HL-60/S4 (cell line): ENCODE data around the gene TESK2.
"Not testable (repeated sequence)": the region's sequence is repeated elsewhere in the genome, so short reads cannot be mapped to it uniquely, and the experiment has no call there.

Experiments used
- in situ Hi-C: fragments of 300-500 bp; cut with MboI; formaldehyde crosslinking; loops from 2 replicates; pipeline ENCODE4 v1.14.3; 2022; ENCODE audit warnings: low sequenced_read_pairs

The TESK2 gene

DNA sequence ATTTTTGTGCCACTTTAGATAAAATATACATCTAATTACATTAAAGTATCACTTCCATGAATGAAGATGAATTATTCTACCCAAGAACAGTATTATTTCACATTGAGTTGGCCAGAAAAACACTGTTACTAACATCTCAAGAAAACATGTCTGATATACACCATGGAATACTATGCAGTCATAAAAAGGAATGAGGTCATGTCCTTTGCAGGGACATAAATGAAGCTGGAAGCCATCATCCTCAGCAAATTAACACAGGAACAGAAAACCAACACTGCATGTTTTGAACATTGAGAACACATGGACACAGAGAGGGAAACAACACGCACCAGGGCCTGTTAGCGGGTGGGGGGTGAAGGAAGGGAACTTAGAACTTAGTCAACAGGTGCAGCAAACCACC, 69.0 kb downstream of the TESK2 start:
- in situ Hi-C loops: no loop called here

DNA sequence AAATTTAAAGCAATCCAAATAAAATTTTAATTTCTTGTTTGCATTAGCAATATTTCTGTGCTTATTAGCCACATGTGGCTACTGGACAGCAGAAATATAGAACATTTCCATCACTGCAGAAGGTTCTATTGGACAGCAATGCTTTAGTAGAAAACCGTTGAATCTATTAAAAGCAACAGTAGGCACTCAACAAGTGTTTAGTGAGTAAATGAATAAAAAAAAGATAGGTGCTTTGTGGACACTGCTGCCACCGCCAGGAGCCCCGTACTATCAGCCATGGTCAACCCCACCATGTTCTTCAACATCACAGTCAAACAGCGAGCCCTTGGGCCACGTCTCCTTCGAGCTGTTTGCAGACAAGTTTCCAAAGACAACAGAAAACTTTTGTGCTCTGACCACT, 76.2 kb downstream of the TESK2 start:
- in situ Hi-C loops: no loop called here

DNA sequence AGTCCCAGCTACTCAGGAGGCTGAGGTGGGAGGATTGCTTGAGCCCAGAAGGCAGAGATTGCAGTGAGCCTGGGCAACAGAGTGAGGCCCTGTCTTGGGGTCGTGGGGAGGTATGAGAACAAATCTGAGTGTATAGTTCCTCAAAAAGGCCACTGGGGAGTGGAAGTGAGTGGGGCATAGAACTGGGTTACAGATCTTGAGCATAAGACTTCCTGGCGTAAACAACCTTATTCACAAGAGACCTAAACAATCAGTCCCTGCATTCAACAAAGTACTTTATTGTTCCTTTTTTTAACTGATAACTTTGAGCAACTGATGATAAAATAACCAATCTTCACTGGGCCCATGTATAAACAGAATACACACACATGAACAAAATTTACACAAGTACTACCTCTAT, 78.1 kb downstream of the TESK2 start:
- in situ Hi-C loops: no loop called here

DNA sequence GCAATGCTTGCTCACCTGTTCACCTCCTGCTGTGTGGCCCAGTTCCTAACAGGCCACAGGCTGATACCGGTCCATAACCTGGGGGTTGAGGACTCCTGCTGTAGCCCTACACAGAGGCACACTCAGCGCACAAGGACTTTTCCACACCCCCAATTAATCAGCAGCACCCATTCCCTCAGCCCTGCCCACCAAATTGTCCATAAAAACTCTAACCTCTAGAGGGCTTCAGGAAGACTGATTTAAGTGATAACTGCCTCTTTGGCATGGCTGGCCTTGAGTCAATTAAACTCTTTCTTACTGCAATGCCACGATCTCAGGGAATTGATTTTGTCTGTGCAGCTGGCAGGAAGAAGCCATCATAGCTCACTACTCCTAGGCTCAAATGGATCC, 79.5 kb downstream of the TESK2 start:
- in situ Hi-C loops: no loop called here

DNA sequence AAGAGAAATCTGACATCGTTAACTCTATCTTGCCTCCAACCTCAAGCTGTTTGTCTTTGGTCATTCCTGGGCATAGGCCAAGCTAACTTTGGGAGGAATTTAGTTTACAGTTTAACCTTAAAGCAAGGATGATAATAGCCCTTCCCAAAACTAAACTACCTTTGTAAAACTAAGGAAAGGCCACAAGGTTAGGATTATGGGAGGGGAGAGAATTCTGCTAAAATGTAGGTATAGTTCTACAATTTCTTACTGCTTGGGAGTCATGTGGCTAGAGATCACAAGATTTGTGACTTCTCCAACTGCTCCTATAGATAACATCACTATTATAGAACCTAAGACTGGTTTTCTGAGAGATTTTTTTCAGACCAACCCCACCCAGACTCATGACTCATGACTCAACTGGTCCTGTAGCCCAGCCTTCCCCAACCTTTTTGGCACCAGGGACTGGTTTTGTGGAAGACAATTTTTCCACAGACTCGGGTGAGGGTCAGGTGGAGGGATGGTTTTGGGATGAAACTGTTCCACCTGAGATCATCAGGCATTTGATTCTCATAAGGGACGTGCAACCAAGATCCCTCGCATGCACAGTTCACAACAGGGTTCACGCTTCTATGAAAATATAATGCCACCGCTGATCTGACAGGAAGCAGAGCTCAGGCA, 80.0 kb downstream of the TESK2 start:
- in situ Hi-C loops: no loop called here

DNA sequence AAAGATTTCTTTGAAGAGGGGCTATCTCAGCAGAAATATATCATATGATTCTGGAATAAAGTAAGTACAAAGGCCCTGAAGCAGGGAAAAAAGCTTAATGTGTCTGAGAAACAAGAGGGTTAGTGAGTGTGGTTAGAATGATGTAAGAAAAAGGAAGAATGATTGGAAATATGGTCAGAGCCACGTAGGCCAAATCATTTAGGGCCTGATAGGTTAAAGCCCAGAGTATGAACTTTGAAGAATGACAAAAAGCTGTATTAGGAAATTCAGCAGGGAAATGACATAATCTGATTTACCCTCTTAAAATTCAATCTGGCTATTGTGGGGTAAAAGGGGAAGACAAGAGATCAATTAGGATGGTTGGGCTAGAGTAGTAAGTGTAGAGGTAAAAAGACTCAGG, 81.7 kb downstream of the TESK2 start:
- in situ Hi-C loops: no loop called here

DNA sequence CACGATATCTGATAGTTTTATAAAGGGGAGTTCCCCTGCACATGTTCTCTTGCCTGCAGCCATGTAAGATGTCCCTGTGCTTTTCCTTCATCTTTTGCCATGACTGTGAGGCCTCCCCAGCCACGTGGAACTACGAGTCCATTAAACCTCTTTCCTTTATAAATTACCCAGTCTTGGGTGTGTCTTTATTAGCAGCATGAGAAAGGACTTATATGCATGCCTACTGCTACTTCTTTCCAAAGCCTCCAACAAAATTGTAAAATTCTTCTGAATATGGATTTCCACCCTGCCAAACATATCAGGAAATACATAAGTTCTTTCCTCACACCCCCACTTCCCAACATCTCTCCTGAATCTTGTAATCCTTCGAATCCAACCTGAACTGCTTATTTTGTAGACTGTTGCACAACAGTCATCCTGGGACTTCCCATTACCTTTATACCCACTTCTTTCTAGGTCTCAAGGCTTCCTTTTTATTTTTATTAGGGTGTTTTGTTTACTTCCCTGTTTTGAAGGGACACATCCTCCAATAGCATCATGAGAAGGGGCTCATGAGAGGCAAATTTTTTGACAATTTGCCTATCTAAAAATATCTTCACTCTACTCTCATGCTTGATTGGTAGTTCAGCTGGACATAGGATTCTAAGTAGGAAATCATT, 83.2 kb downstream of the TESK2 start:
- in situ Hi-C loops: no loop called here

DNA sequence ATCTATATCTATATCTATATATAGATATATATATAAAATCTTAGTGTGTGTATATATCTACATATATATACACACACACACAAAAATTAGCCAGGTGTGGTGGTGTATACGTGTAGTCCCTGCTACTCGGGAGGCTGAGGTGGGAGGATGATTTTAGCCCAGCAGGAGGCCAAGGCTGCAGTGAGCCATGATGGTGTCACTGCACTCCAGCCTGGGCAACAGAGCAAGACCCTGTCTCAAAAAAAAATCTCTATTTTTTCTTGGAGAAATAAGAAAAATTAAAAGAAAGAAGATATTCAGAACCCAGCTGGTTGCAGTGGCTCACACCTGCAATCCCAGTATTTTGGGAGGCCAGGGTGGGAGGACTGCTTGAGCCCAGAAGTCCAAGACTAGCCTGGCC, 85.3 kb downstream of the TESK2 start:
- in situ Hi-C loops: no loop called here

DNA sequence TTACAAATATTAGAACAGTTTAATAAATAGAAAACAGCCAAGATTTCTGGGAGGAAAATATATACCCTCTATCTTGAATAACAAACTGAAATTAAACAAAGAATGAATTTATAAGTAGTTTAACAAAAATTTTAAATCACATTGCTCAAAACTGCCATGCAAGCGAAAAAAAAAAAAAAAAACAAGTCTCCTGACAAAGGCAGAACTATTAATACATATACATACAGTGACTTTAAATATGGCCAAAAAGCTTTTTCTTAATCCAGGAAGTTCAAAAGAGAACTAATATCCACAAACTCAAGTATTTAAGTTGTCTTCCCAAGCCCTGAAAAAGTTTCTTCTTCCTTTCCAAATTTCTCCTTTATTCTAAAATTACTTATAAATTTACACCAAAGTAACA, 87.2 kb downstream of the TESK2 start:
- in situ Hi-C loops: no loop called here

DNA sequence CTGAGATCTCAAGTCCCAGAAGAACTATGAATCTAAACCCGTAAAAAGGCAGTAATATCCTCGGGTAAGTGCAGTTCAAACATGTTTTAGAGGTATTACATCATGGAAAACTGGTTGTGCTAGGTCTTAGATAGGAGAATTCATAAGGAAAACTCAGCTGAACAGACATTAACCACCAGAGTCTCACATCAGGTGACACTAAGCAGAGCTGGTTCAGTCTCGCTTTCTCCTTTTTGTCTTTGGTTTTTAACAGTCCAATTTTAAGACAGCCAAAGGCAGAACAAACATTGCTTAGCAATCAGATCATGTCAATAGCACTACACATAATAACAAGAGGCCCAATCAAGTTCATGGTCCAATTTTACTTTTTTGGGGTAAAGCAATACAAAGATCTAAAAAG, 87.7 kb downstream of the TESK2 start:
- in situ Hi-C loops: no loop called here

DNA sequence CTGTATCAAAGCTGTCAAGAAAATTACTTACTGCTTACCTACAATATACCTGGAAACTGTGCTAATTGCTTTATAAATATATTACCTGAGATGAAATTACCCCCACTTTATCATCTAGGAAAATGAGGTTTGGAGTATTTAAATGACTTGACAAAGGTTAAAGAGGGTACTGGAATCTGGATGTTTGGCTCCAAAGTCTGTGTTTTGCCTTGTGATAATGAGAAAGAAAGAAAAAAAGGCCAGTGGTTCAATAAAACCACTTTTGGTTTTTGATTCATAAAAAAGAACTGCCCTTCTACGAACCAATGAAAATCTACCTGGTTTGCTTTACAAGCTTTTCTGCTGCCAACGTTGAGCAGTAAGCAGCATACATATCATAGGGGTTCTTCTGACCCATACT, 89.4 kb downstream of the TESK2 start:
- in situ Hi-C loops: no loop called here

DNA sequence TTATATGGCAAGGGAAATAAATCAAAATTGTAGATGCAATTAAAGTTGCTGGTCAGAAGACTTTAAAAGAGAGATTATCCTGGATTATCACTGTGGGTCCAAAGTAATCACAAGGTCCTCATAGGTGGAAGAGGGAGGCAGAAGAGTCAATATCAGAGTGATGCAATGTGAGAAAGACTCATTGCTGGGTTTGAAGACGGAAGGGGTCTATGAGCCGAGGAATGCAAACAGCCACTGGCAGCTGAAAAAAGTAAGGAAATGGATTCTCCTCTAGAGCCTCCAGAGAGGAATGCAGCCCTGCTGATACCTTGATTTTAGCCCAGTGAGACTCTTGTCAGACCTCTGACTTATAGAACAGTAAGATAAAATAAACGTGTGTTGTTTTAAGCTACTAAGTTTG, 90.9 kb downstream of the TESK2 start:
- in situ Hi-C loops: no loop called here

DNA sequence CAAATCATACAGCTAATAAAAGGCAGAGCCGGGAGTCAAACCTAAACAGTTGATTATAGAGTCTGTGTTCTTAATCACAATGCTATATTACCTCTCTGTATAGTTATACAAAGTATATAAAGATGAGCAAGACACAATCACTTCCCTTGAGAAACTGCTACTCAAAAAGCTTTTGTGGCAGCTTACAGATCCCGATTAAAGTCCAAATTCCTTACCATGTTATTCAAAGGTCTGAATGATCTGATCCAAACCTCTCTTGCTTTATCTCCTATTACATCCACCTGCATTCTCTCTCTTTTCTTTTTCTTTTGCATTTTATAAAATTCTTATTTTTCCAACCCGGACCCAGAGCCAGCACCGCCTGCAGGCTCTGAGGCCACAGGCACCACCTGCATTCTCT, 93.7 kb downstream of the TESK2 start:
- in situ Hi-C loops: no loop called here

DNA sequence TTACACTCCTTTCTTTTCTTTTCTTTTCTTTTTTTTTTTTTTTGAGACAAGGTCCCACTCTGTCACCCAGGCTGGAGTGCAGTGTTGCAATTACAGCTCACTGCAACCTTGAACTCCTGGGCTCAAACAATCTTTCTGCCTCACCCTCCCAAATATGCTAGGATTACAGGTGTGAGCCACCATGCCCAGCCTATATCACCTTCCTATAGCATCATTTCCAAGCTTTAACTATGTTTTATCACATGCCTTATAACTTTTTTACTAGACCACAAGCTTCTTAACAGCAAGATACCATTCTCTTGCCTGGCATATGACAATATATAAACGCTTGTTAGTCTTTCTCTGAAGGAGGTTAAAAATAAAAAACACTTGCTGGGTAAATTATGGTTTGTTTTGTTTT, 95.4 kb downstream of the TESK2 start:
- in situ Hi-C loops: no loop called here

DNA sequence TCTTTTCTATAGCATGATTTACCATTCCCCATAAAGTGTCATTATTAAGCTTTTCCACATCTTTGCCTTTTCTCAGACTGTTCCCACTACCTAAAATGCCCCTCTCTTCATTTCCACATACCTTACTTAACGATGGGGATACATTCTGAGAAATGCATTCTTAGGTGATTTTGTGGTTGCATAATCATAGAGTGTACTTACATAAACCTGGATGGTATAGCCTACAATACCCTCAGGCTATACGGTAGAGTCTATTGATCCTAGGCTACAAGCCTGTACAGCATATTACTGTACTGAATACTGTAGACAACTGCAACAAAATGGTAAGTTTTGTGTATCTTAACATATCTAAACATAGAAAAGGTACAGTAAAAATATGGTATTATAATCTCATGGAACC, 95.9 kb downstream of the TESK2 start:
- in situ Hi-C loops: no loop called here

DNA sequence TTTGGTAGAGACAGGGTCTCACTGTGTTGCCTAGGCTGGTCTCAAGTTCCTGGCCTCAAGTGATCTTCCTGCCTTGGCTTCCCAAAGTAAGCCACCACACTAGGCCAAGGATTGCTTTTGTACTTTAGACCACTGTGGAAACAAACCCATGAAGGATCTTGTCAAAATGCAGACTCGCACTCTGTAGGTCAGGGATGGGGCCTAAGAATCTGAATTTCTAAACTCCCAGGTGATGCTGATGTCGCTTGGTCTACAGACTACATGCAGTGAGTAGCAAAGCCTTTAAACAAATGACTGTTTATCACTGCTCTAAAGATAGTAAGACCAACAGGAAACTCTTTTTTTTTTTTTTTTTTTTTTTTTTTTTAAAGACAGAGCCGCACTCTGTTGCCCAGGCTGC, 96.6 kb downstream of the TESK2 start:
- in situ Hi-C loops: no loop called here

DNA sequence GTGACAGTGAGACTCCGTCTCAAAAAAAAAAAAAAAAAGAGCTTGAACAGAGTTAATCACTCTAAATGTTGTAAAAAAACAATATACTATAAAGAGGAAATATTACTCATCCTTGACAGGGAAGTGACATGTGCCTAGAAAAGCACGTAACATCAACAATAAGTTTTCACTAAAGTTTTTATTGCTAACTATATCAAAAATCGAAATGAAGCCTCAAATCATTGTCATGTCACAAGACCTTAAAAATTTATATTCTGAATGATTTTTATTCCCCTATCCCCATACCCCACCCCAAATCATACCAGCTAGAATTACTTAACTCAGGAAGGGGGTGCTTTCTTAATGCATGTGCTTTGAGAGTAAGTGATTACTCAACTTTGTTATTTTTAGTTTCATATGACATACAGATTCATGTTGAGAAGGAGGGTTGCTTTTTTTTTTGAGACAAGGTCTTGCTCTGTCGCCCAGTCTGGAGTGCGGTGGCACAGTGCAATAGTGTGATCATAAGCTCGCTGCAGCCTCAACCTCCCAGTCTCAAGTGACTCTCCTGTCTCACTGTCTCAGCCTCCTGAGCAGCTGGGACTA, 97.2 kb downstream of the TESK2 start:
- in situ Hi-C loops: no loop called here

DNA sequence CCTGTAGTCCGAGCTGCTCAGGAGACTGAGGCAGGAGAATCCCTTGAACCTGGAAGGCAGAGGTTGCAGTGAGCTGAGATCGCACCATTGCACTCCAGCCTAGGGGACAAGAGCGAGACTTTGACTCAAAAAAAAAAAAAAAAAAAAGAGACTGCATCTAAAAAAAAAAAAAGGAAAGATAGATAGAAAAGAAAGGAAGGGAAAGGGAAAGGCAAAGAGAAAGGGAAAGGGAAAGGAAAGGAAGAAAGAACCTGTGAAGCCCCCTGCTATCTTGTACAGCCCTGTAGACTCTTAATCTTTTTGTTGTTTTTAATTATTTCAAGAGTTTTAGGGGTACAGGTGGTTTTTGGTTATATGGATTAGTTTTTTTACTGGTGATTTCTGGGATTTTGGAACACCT, 104.7 kb downstream of the TESK2 start:
- in situ Hi-C loops: no loop called here

DNA sequence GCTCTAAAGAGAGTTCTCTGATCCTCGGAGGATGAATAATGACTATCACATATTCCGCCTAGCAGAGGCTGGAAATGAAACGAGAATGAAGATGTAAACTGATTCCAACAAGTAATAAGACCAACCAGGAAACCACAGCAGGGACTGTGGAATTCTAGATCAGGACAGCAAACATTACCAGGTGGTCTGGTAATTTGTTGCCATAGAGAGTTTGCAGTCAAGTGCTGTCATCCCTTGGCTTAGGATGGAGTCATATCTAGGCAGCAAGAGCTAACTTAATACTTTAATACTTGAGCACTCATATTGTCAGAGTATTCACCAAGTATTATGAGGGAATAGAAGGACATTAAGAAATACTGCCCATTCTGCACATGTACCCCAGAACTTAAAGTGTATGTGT, 105.7 kb downstream of the TESK2 start:
- in situ Hi-C loops: no loop called here

DNA sequence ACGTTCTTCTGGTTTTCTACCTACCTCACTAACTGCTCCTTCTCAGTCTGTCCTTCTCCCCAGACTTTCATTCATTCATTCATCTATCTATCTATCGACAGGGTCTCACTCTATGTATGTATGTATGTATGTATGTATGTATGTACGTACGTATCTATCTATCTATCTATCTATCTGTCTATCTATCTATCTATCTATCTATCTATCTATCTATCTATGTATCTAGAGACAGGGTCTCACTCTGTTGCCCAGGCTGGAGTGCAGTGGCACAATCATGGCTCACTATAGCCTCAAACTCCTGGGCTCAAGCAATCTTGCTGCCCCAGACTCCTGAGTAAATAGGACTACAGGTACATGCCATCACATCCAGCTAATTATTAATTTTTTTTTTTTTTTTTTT, 106.8 kb downstream of the TESK2 start:
- in situ Hi-C loops: not testable (repeated sequence)

DNA sequence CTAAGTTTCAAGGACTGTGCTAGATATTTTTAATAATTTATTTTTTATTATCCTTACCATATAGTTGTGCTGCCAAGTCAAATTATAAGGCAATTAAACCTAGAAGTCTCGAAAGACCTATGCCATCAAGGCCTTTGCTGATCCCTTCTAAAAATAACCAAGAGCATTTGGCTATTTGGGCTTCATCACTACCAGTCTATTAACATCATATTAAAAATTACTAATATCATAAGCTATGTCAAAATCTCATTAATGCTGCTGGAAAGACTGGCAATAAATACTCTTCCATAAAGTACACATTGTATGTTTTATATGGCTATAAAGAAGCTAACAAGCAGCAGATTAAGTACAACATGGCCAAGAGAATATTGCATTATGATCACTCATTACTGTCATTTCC, 107.8 kb downstream of the TESK2 start:
- in situ Hi-C loops: no loop called here

DNA sequence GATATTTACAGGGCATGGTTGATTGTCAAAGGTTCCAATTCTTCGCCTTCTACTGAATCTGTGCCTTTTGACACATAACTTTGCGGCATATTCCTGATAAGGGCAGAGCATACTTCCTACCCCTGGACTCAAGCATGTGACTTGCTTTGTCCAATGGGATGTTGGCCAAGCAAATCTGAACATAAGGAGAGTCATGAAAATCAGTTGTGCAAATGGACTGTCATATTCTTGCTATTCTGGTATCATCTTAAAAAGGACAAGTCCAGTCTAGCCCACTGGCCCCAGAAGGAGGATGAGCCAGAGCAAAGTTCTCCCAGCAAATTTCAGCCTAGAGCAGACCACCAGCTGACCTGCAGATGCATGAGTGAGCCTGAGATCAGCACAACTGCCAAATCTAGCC, 109.7 kb downstream of the TESK2 start:
- in situ Hi-C loops: no loop called here

DNA sequence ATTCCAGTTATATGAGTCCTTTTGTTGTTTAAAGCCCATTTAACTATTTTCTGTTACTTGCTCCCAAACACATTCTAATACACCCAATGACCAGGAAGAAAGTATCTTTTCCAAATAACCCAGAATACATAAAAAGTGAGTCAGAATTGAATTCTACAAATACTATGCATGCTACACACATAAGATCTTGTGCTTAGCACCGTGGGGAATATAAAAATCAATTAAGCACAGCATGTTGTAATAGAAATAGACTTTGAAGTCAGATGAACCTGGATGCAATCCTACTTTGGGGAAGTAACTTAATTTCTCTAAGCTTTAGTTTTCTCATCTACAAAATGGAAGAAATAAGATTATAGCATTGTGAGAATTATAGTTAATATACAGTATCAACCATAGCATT, 110.2 kb downstream of the TESK2 start:
- in situ Hi-C loops: no loop called here
